Cortex of kidney (tissue), 1 donor: ENCODE data around the gene KCNK13.
"Not testable (repeated sequence)": the region's sequence is repeated elsewhere in the genome, so short reads cannot be mapped to it uniquely, and the experiment has no call there.

Experiments used
- DNase-seq: peaks from one replicate; lab custom pipeline; 2025; lab: John Stamatoyannopoulos, UW

KCNK13 gene

GRCh38 chr14:90060965-90061684 lies 669 bp upstream of the KCNK13 start:
- DNase-seq: no peak

DNA sequence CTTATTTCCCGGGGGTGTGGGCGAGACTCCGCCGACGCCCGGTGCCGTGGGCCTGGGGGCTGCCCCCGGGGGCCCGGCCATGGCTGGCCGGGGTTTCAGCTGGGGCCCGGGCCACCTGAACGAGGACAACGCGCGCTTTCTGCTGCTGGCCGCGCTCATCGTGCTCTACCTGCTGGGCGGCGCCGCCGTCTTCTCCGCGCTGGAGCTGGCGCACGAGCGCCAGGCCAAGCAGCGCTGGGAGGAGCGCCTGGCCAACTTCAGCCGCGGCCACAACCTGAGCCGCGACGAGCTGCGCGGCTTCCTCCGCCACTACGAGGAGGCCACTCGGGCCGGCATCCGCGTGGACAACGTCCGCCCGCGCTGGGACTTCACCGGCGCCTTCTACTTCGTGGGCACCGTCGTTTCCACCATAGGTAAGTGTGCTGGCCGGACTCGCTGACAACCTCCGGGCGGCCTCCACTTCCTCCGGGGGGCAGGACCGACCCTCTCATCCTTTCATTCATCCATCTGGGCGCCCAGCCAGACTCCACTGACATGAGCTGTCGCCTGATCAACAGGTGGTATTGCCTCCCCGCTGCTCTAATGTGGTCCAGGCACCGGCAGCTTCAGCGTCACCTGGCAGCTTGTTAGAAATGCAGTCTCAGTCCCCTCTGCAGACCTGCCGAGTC lies 467 bp downstream of the KCNK13 start:
- no peak for DNase-seq

DNA sequence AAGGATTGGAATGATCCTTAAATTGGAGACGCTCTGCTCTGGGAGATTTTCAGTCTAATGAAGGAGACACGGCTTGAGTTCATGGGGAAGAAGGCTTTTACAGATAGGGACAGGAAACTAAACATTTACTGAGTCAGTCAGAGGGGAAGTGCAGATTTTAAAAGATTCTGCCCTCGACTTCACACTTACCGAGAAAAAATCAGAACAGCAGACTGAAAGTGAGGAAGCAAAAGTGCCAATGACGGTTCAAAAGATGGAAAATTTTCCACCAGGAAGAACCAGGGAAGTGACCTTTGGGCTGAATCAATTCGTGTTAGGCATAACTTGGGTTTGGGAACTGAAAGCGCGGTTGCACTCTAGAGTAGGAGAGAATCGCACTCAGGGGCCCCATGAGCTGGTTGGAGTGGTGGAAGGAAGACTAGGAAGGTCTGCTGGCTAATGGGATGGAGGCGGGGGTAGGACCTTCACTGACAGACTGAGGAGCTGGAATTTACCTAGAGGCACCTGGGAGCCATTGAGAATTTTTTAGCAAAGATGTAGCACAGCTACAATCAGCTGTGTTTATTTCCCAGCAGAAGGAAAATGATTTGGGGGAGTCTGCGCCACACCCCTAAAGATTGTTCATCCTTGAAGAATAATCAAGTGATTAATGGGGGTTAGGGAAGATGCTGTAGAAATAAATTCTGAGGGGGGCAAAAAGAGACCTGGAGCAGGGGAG lies 1.2 kb downstream of the KCNK13 start:
- DNase-seq: no peak

GRCh38 chr14:90072350-90072749 lies 10.6 kb downstream of the KCNK13 start:
- no peak for DNase-seq

GRCh38 chr14:90079576-90079975 lies 17.8 kb downstream of the KCNK13 start:
- no peak for DNase-seq

- DNase-seq: no peak
Observed at GRCh38 chr14:90087433-90087832, 25.6 kb downstream of the KCNK13 start.

GRCh38 chr14:90088176-90088575 lies 26.4 kb downstream of the KCNK13 start:
- DNase-seq: no peak

DNA sequence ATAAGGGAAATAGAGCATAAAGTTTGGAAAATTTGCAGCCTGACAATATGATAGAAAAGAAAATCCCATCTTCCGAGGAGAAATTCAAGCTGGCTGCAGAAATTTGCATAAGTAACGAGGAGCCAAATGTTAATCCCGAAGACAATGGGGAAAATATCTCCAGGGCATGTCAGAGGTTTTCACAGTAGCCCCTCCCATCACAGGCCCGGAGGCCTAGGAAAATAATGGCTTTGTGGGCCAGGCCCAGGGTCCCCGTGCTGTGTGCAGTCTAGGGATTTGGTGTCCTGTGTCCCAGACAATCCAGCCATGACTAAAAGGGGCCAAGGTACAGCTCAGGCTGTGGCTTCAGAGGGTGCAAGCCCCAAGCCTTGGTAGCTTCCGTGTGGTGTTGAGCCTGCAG lies 27.7 kb downstream of the KCNK13 start:
- DNase-seq: not testable (repeated sequence)

DNA sequence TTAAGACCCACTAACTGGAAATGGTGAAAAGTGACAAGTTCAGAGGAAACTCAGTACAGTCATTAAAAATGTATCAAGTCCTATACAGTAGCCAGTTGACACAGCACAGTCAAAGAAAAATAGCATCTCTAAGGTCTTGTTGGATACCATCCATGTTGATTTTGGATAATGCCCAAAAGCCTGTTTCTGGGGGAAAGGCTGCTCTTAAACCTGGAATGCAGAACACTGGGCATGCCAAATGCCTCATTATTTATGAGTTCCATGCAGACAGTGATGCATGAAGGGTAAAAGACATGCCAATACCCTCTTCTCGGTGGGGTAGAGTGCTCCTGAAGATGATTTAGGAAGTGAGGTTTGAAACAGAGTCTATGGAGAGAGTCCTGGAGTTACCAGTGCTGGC lies 29.6 kb downstream of the KCNK13 start:
- no peak for DNase-seq

GRCh38 chr14:90093942-90094595 lies 32.3 kb downstream of the KCNK13 start:
- DNase-seq: no peak

- DNase-seq: no peak
Observed at GRCh38 chr14:90095096-90095495, 33.3 kb downstream of the KCNK13 start.

GRCh38 chr14:90096566-90096965 lies 34.8 kb downstream of the KCNK13 start:
- DNase-seq: no peak

GRCh38 chr14:90103808-90104207 lies 42.0 kb downstream of the KCNK13 start:
- no peak for DNase-seq

DNA sequence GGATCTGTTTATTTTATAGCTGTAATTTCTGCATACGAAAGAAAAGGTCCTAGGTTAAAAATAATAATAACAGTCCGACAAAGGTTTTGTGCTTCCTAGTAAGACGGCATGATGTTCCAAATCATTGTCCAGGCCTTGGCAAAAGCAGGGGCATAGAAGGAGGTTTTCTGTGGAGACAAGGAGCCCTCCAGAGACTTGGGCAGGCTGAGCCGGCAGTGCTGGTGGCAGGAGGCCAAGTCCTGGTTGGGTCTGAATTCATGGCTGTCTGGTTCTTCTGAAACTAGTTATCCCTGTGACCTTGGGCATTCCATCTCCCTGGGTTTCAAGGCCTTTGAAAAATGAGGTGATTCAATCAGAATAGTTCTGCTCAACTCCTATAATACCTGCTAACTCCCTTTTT lies 44.0 kb downstream of the KCNK13 start:
- DNase-seq: no peak

DNA sequence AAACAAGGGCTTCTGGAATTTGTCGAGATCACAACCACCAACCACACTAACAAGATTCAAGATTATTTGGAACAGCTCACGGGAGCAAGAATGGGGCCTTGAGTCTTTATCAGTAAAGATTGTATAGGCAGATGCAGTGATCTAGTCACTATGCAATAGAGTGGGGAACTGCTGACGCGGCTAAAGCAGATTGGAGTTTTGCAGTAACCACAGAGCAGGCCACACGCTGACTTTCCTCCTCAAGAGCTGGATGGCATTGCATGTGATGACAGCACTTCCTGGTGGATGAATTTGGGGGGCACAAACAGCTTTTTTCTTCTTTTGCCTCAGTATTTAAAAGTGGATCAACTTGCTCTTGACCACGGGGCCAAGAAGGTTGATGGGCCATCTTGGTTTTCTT lies 46.0 kb downstream of the KCNK13 start:
- DNase-seq: no peak

DNA sequence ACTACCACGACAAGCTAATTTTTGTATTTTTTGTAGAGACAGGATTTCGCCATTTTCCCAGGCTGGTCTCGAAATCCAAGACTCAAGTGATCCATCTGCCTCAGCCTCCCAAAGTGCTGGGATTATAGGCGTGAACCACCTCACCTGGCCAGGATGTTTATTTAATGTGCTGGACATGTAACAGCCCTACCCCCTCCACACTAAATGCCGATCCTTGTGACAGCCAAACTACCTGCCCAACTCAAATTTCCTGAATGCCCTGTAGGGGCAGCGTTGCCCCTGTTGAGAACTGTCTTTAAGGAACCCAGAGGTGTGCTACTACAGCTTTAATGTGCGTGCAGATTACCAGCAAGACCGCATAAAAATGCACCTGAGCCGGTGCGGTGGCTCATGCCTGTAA lies 48.1 kb downstream of the KCNK13 start:
- DNase-seq: no peak

- no peak for DNase-seq
Observed at GRCh38 chr14:90111895-90112534, 50.2 kb downstream of the KCNK13 start.

DNA sequence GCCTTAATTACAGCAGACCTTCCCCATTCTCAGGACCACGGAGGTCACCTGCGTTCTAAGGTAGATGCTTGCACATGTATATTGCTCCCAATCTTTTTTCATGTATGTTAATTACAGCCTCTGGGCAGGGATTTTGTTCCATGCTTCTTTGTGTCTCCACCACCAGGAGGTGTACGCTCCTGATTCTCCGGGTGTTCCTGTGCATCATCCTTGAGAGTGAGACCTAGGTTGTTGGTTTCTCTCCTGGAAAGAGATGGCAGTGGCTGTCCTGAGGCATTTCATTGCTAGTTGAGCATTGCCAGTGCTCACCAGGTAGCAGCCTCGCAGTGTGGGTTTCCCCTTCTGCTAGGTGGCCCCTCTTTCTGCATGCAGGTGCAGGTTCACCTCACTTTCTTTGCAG lies 52.8 kb downstream of the KCNK13 start:
- no peak for DNase-seq

GRCh38 chr14:90115780-90116179 lies 54.0 kb downstream of the KCNK13 start:
- no peak for DNase-seq

DNA sequence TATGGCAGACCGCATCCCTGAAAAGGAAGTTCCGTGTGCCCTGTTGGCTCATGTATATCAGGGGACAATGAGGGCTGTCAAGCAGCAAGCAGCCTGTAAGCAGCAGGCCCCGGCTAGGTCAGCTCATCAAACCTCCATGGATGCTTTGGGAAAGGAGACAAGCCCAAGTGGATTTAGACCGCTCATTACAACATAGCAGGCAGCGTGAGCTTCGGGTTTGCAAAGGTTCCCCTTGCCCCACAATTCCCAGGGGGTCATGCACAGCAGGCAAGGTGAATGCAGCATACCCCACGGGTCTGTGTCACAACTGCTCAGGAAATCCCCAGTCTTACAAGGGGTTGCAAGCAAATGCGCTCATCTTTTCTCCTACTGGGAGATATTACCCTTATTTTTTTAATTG lies 54.6 kb downstream of the KCNK13 start:
- no peak for DNase-seq

DNA sequence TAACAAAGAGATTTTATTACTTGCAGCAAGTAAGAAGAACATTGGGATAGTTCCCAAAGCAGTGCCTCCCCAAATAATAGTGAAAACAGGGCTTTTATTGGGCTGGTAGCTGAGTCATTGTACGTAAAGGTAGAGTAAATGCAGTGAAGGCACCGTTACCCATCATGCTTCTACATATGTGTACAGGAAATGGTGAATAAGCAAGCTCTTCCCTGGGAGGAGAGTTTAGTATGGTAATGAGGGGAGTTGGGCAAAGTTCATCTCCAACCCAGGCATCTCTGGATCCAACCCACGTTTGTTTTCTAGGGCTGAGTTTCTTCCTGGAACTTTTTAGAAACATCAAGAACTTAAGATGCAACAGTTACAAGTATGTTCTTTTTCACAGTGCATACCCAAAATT lies 56.2 kb downstream of the KCNK13 start:
- DNase-seq: no peak

DNA sequence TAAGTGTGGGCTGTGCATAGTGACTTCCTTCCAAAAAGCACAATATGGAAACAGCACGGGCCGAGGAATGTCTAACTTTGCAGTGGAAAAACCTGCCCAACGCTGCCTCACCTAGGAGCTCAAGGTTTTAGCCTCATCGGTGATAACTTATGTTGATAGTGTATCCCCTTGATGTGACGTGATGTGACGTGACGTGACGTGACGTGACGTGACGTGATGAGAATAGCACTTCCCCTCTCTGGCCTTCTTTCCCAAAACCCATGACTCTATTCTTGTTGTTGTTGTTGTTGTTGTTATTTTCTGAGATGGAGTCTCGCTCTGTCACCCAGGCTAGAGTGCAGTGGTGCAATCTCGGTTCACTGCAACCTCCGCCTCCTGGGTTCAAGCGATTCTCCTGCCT lies 64.5 kb downstream of the KCNK13 start:
- no peak for DNase-seq
